HUES6 (cell line): ENCODE data around the gene PLCH1.

ENCODE experiments used
- H3K27ac ChIP-seq: 2 replicates; pipeline ENCODE4 v1.7.0; 2013; ENCODE audit warnings: low read depth, mild to moderate bottlenecking, low read length, inconsistent platforms
- H3K27me3 ChIP-seq: 2 replicates; pipeline ENCODE4 v1.6.1; 2013; ENCODE audit warnings: low read length; ENCODE audit not compliant: control insufficient read depth, insufficient read depth
- H3K36me3 ChIP-seq: 2 replicates; pipeline ENCODE4 v1.6.1; 2013; ENCODE audit warnings: low read length; ENCODE audit not compliant: control insufficient read depth, insufficient read depth
- H3K4me1 ChIP-seq: 2 replicates; pipeline ENCODE4 v1.6.1; 2013; ENCODE audit warnings: low read length; ENCODE audit not compliant: control insufficient read depth, insufficient read depth
- H3K4me3 ChIP-seq: 2 replicates; pipeline ENCODE4 v1.5.1; 2013; ENCODE audit warnings: low read depth, low read length
- H3K9ac ChIP-seq: one replicate; pipeline ENCODE4 v1.6.1; 2013; ENCODE audit warnings: mild to moderate bottlenecking, low read length
- H3K9me3 ChIP-seq: 2 replicates; pipeline ENCODE4 v1.6.1; 2013; ENCODE audit warnings: low read depth, low read length; ENCODE audit not compliant: control insufficient read depth, insufficient read depth

Gene PLCH1

DNA sequence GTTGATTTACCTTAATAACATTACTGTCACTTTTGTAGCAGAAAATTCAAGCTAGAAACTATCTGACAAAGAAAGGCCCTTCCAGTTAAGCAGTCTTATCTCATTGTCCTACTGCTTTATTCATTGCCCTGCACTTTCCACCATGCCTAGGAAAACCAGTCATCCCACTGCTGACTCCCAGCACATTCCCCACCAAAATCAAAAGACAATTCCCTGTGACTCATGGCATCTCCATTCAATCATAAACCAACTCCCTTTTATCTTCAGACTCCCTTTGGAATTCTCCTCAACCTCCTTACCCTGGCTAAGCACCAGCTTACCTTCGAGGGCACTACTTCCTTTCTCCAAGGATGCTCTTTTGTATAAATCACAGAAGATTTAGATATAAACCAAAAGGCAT lies 184.3 kb downstream of the PLCH1 start:
- Histone ChIP-seq H3K4me1 (no peaks in the 10 kb centered on the region; the same call in 1 of the 2 replicates), H3K4me3 (no peak overlapping the region), H3K9me3 (no peaks in the 10 kb centered on the region), H3K36me3 (no peaks in the 10 kb centered on the region), H3K27me3 (no peaks in the 10 kb centered on the region), H3K9ac (no peak overlapping the region), H3K27ac (no peak overlapping the region)

DNA sequence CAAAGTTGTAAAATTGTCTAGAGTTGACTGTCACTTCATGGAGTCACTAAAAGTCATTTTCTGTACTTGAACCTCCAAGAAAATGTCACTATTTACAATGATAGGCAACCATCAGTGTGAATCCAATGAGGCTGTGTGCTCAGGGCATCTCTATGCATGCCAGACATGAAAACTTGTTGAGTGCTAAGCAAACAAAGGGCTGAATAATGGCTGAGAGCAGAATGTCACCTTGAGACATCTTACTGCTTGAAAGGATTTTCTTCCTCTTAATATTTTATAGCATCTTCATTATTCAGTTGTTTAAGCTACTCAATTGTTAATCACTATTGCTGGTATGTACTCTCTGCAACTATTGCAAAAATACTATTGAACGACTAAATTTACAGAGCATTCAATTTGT lies 184.7 kb downstream of the PLCH1 start:
- H3K9me3 ChIP-seq, result no peaks in the 10 kb centered on the region
- H3K36me3 ChIP-seq, result no peaks in the 10 kb centered on the region
- no peak overlapping the region for H3K9ac ChIP-seq
- no peak overlapping the region for H3K27ac ChIP-seq
- no peak overlapping the region for H3K4me3 ChIP-seq
- no peaks in the 10 kb centered on the region for H3K27me3 ChIP-seq
- H3K4me1 ChIP-seq, result no peaks in the 10 kb centered on the region; the same call in 1 of the 2 replicates

DNA sequence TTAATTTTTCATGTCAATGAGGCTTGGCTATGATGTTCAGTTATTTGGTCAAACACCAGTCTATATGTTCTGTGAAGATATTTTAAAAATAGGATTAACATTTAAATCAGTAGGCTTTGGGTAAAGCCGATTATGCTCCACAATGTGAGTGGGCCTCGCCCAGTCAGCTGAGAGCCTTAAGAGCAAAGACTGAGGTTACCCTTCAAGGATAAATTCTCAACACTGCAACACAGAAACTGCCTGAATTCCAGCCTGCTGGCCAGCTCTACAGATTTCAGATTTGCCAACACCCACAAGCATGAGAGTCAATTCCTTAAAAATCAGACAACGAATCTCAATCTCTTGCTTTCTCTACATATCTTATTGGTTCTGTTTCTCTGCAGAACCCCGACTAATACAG lies 188.3 kb downstream of the PLCH1 start:
- H3K27ac ChIP-seq, result no peak overlapping the region

DNA sequence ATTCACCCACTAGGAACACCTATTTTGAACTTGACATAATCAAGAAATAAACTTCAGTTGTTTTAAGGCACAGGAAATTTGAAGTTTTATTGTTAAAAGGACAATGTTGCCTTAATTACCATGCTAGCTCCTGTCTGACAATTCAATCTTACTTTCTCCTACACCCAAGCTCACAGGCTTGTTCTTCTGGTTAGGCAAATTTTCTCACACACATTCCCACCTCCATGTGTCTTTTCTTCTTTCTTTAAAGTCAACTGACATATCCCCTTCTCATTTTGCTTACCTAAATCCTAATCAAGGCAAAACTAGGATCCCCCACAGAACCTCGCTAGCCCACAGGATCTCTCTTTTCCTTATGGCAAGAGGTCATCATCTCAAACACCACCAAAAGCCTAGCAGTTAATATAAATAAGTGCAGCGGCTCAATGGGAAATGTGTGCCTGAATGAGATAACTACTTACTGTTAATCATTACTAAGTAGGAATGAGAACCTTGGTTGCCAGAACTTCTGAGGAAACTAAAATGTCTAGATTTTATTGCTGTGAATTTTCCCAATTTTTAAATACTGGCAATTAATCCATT lies 189.3 kb downstream of the PLCH1 start:
- Histone ChIP-seq H3K9me3 (no peaks in the 10 kb centered on the region), H3K27me3 (no peaks in the 10 kb centered on the region), H3K36me3 (peaks cover 6% of the 10 kb centered on the region; the same call in 1 of the 2 replicates), H3K9ac (no peak overlapping the region), H3K4me3 (no peak overlapping the region), H3K27ac (no peak overlapping the region), H3K4me1 (no peaks in the 10 kb centered on the region; the same call in 1 of the 2 replicates)

More for the DNA sequence above, 188.3 kb downstream of the PLCH1 start:
- H3K9ac ChIP-seq, result no peak overlapping the region
- H3K9me3 ChIP-seq, result no peaks in the 10 kb centered on the region
- H3K36me3 ChIP-seq, result peaks cover 6% of the 10 kb centered on the region; the same call in 1 of the 2 replicates
- no peaks in the 10 kb centered on the region for H3K27me3 ChIP-seq
- no peak overlapping the region for H3K4me3 ChIP-seq
- H3K4me1 ChIP-seq, result no peaks in the 10 kb centered on the region; the same call in 1 of the 2 replicates

DNA sequence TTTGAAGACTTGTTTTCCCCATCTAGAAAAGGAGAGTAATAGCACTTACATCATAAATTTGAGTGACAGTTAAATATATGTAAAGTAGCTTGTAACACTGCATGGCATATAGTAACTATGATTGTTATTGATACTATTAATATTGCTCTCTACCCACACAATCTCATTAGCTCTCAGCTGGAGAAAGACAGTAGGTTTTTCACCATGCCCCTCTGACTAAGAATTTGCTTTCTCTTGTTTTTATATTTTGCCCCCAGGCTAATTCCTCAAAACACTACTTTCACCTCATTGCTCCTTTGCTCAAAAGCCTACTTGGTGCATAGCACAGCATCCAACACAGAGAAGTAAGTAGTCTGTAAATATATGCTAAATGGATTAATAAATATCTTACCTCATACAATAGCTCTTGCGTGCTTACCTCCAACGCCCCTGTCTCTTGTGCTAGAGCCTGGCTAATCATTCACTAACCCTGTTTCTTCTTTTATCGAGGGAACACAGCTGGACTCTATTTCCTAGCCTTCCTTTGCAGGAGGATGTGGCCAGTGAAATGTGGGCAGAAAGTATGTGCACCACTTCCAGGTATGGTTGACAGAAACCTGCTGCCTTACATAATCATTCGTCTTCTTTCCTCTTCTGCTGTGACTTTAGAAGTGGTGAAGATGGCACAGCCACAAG lies 190.0 kb downstream of the PLCH1 start:
- Histone ChIP-seq H3K9ac (no peak overlapping the region), H3K4me3 (no peak overlapping the region), H3K4me1 (no peaks in the 10 kb centered on the region; the same call in 1 of the 2 replicates), H3K27me3 (no peaks in the 10 kb centered on the region), H3K9me3 (no peaks in the 10 kb centered on the region), H3K36me3 (peaks cover 6% of the 10 kb centered on the region; the same call in 1 of the 2 replicates), H3K27ac (no peak overlapping the region)

DNA sequence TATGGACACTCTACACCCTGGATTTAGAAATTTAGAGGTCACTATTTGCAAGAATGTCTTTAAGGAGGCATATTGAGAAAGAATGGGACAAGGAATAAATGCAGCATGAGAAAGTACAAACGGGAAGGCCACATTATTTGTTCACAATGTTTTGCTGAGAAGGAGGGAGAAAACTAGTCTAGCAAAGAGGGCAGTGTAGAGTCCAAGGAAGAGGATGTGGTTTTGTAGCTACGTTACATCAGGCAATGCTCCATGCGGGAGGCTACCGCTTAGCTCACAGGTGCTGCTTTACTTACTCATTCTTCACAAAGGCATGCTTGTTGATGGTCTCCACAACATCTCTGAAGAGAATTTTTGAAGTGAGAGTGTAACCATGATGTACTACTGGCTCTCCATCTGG lies 191.1 kb downstream of the PLCH1 start:
- Histone ChIP-seq H3K27ac (no peak overlapping the region), H3K4me3 (no peak overlapping the region), H3K9ac (no peak overlapping the region), H3K4me1 (no peaks in the 10 kb centered on the region; the same call in 1 of the 2 replicates), H3K36me3 (peaks cover 6% of the 10 kb centered on the region; the same call in 1 of the 2 replicates), H3K27me3 (no peaks in the 10 kb centered on the region), H3K9me3 (no peaks in the 10 kb centered on the region)

DNA sequence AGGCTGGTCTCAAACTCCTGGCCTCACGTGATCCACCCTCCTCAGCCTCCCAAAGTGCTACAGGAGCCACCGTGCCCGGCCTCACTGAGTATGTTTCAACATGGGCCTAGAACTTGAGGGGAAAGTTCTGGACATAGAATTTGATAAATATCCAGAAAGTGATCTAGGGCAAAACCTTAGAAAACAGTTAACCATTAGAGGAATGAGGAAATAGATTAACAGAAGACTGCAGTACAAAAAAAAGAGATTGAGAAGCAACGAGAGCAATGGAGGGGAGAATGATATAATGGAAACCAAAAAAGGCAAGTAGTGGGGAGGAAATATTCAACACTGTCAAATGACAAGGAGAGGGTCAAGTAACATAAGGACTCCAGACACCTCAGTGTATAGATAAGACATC lies 191.5 kb downstream of the PLCH1 start:
- no peak overlapping the region for H3K27ac ChIP-seq
- H3K36me3 ChIP-seq, result peaks cover 6% of the 10 kb centered on the region; the same call in 1 of the 2 replicates
- H3K27me3 ChIP-seq, result no peaks in the 10 kb centered on the region
- no peaks in the 10 kb centered on the region for H3K9me3 ChIP-seq
- H3K9ac ChIP-seq, result no peak overlapping the region
- H3K4me1 ChIP-seq, result no peaks in the 10 kb centered on the region; the same call in 1 of the 2 replicates
- no peak overlapping the region for H3K4me3 ChIP-seq

DNA sequence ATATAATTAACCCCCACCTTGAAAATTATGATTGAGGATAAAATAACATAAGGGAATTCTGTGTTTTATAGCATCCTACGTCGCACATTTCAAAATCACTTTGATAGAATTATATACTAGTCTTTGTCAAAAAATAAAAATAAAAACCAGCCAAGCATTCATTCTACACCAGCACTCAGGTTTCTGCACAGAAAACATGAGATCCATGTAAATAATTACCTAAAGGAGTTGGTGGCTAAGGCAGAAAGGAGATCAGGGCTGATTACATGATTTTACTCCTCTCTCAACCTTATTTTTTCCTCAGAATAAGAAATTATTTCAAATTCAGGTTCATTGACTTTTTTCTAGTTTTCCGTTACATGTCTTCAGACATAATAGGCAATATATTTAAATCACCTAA lies 194.5 kb downstream of the PLCH1 start:
- Histone ChIP-seq H3K4me1 (no peaks in the 10 kb centered on the region; the same call in 1 of the 2 replicates), H3K27me3 (no peaks in the 10 kb centered on the region), H3K27ac (no peak overlapping the region), H3K4me3 (no peak overlapping the region), H3K9ac (no peak overlapping the region), H3K9me3 (no peaks in the 10 kb centered on the region), H3K36me3 (peaks cover 6% of the 10 kb centered on the region; the same call in 1 of the 2 replicates)

DNA sequence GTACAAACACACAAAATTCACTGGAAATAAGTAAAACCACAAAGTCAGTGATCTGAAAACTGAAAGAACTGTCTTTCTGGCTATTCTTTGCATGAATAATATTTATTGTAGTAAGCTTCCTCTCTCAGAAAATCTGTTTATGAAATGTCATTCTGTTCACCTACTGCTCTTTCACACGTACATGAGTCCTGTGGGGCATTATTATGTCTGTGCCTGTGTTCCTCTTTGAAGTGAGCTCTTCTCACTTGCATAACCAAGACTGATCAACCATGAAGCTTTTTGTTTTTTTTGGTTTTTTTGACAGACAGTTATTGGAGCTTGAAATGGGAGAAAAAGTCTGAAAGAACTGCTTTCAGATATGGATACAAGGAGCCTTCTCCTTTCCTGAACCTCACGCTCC lies 195.8 kb downstream of the PLCH1 start:
- Histone ChIP-seq H3K4me3 (no peak overlapping the region), H3K27ac (no peak overlapping the region), H3K36me3 (peaks cover 6% of the 10 kb centered on the region; the same call in 1 of the 2 replicates), H3K4me1 (no peaks in the 10 kb centered on the region), H3K27me3 (no peaks in the 10 kb centered on the region), H3K9ac (no peak overlapping the region), H3K9me3 (no peaks in the 10 kb centered on the region)

DNA sequence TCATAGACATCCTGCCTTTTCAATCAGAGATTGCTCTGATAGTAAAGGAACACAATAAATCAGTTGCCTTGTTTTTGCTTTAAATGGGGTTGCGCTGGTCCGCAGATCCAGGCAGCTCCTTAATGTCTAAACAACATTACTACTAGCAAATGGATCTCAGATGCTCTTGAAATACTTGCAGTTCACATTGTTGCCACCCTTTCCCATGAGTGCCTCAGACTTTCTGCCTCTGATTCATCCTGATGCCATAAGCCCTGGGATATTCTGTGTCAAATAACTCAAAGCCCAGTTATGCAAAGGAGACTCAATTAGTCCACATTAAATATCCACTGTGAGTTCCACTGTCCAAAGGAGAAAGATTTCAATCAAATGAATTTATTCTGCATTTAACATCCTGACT lies 196.7 kb downstream of the PLCH1 start:
- Histone ChIP-seq H3K36me3 (no peaks in the 10 kb centered on the region), H3K4me1 (no peaks in the 10 kb centered on the region), H3K9me3 (no peaks in the 10 kb centered on the region), H3K9ac (no peak overlapping the region), H3K27ac (no peak overlapping the region), H3K4me3 (no peak overlapping the region), H3K27me3 (no peaks in the 10 kb centered on the region)

DNA sequence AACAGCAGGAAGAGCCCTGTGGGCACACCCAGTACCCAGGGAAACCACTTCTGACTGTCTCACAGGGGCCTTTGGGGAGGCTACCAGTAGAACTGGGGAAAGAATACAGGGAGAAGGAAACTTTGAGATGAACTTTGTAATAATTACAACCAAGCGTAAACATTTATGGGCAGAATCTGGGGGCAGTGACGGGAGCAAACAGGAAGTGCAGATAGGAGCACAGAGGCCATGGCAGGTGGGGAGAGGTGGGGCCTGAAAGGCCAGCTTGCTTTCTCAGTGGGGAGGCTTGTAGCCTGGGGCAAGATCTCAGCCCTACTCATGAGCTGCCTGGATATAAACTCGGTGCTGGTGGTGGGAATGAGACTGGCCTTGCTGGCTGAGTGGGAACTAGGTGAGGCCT lies 209.8 kb downstream of the PLCH1 start:
- Histone ChIP-seq H3K9me3 (peaks cover 17% of the 10 kb centered on the region), H3K27ac (no peak overlapping the region), H3K36me3 (peaks cover 9% of the 10 kb centered on the region), H3K4me1 (no peaks in the 10 kb centered on the region), H3K27me3 (no peaks in the 10 kb centered on the region), H3K4me3 (no peak overlapping the region), H3K9ac (no peak overlapping the region)
